Hepatocyte (in vitro differentiated cells): ENCODE results near the gene LDAH. TPM values are rescaled to one million over a fixed set of nuclear protein-coding genes. Genes with fewer than 3 reads are reported as not detected.

Experiments
- DNase-seq: peaks from one replicate; pipeline ENCODE4 v3.0.0-alpha.2; 2016; ENCODE audit warnings: low spot score
- H2AFZ ChIP-seq: fragments of 200-600 bp; sonication (generic); 2 replicates; pipeline ENCODE4 v1.6.0; 2016; ENCODE audit warnings: antibody characterized with exemption, mild to moderate bottlenecking
- H3K27ac ChIP-seq: fragments of 200-600 bp; sonication (generic); 2 replicates; pipeline ENCODE4 v1.5.1; 2016; ENCODE audit warnings: mild to moderate bottlenecking
- H3K27me3 ChIP-seq: fragments of 200-600 bp; sonication (generic); 2 replicates; pipeline ENCODE4 v1.6.1; 2016
- H3K36me3 ChIP-seq: fragments of 200-600 bp; sonication (generic); replicated peaks from 2 replicates; pipeline ENCODE4 v1.5.1; 2016; ENCODE audit warnings: low read depth; ENCODE audit not compliant: insufficient read depth
- H3K4me1 ChIP-seq: fragments of 200-600 bp; sonication (generic); 2 replicates; pipeline ENCODE4 v1.5.1; 2016; ENCODE audit warnings: mild to moderate bottlenecking, moderate library complexity; ENCODE audit not compliant: insufficient read depth
- H3K4me2 ChIP-seq: fragments of 200-600 bp; sonication (generic); 2 replicates; pipeline ENCODE4 v1.6.0; 2016
- H3K4me3 ChIP-seq: fragments of 200-600 bp; sonication (generic); 2 replicates; pipeline ENCODE4 v1.5.1; 2016; ENCODE audit warnings: mild to moderate bottlenecking
- H3K79me2 ChIP-seq: fragments of 200-600 bp; sonication (generic); 2 replicates; pipeline ENCODE4 v1.6.0; 2017; ENCODE audit warnings: mild to moderate bottlenecking
- H3K9me2 ChIP-seq: fragments of 200-600 bp; sonication (generic); replicated peaks from 2 replicates; pipeline ENCODE4 v1.6.0; 2017; ENCODE audit warnings: mild to moderate bottlenecking; ENCODE audit not compliant: insufficient read depth
- H3K9me3 ChIP-seq: fragments of 200-600 bp; sonication (generic); 2 replicates; pipeline ENCODE4 v1.5.1; 2016; ENCODE audit warnings: low read depth, mild to moderate bottlenecking
- H4K20me1 ChIP-seq: fragments of 200-600 bp; sonication (generic); 2 replicates; pipeline ENCODE4 v1.6.0; 2016; ENCODE audit warnings: mild to moderate bottlenecking; ENCODE audit not compliant: insufficient read depth, poor library complexity, severe bottlenecking
- CTCF ChIP-seq: fragments of 200-600 bp; sonication (generic); IDR thresholded peaks from 2 replicates; pipeline ENCODE4 v1.5.1; 2016; ENCODE audit warnings: antibody characterized with exemption, mild to moderate bottlenecking; ENCODE audit not compliant: poor library complexity
- EZH2 ChIP-seq: fragments of 200-600 bp; sonication (generic); IDR thresholded peaks from 2 replicates; pipeline ENCODE4 v1.6.1; 2016; ENCODE audit warnings: antibody characterized with exemption, mild to moderate bottlenecking, borderline replicate concordance
- EZH2phosphoT487 ChIP-seq: fragments of 200-600 bp; sonication (generic); IDR thresholded peaks from one replicate; pipeline ENCODE4 v1.6.1; 2018; ENCODE audit warnings: antibody characterized with exemption, mild to moderate bottlenecking, low read depth, moderate library complexity; ENCODE audit not compliant: unreplicated experiment, severe bottlenecking
- WGBS: methylation state at CpG from one replicate; pipeline ENCODE4 v1.1.6; 2016; ENCODE audit warnings: low lambda C conversion rate; ENCODE audit errors: missing lambda C conversion rate; 5-methylcytosine and 5-hydroxymethylcytosine counted together
- polyA plus RNA-seq: library from polyadenylated mRNA; unstranded; fragments of >200 nt; fragmentation: Nextera tagmentation; extraction: Ambion mirVana; gene quantifications from 2 replicates; pipeline ENCODE4 v1.2.1, GENCODE V29; 2016
- total RNA-seq: library from RNA; depleted of rRNA; stranded (reverse); fragments of >200 nt; gene quantifications from 2 replicates; pipeline ENCODE4 v1.2.3, GENCODE V29; 2014

Gene LDAH
- total and polyA plus RNA-seq, 2 experiments from 2014 or later = 15.2 to 27.8 TPM

GRCh38 chr2:20643826-20644225, 179.1 kb downstream of the LDAH start:
- Histone ChIP-seq H4K20me1 (no peaks in the 10 kb centered on the region), H2AFZ (no peak overlapping the region), H3K9me2 (no peaks in the 10 kb centered on the region), H3K4me1 (peaks cover 5% of the 10 kb centered on the region), H3K4me2 (no peak overlapping the region), H3K27me3 (no peaks in the 10 kb centered on the region), H3K4me3 (no peak overlapping the region), H3K9me3 (no peaks in the 10 kb centered on the region), H3K79me2 (peaks cover 13% of the 10 kb centered on the region), H3K27ac (no peak overlapping the region), H3K36me3 (no peaks in the 10 kb centered on the region)
- TF ChIP-seq EZH2 (no peak), CTCF (no peak), EZH2phosphoT487 (no peak)
- 61% methylated on average over 3 of the region's 3 CpGs for WGBS
- no peak for DNase-seq

- Histone ChIP-seq H3K36me3 (no peaks in the 10 kb centered on the region), H3K9me3 (no peaks in the 10 kb centered on the region), H3K4me3 (no peak overlapping the region), H3K4me1 (no peaks in the 10 kb centered on the region), H3K27ac (no peak overlapping the region), H3K9me2 (no peaks in the 10 kb centered on the region), H3K4me2 (no peak overlapping the region), H3K79me2 (peaks cover 5% of the 10 kb centered on the region), H4K20me1 (no peaks in the 10 kb centered on the region), H3K27me3 (no peaks in the 10 kb centered on the region), H2AFZ (no peak overlapping the region)
- DNase-seq = no peak
- TF ChIP-seq EZH2 (no peak), EZH2phosphoT487 (no peak), CTCF (no peak)
- 96% methylated on average over 7 of the region's 7 CpGs for WGBS
Measured at GRCh38 chr2:20643060-20643459, 179.8 kb downstream of the LDAH start.

GRCh38 chr2:20642055-20642971, 180.6 kb downstream of the LDAH start:
- no peaks in the 10 kb centered on the region for H3K36me3 ChIP-seq
- no peak overlapping the region for H3K4me3 ChIP-seq
- TF ChIP-seq EZH2 (no peak), CTCF (peak; percentile 92)
- WGBS = 46% methylated on average over 26 of the region's 26 CpGs
- no peak overlapping the region for H2AFZ ChIP-seq
- no peaks in the 10 kb centered on the region for H3K4me1 ChIP-seq
- H3K79me2 ChIP-seq = peaks cover 2% of the 10 kb centered on the region
- DNase-seq = peak; percentile 89
- no peaks in the 10 kb centered on the region for H3K9me3 ChIP-seq
- no peak overlapping the region for H3K4me2 ChIP-seq
- no peaks in the 10 kb centered on the region for H3K27me3 ChIP-seq
- H3K9me2 ChIP-seq = no peaks in the 10 kb centered on the region
- no peak overlapping the region for H3K27ac ChIP-seq
- H4K20me1 ChIP-seq = no peaks in the 10 kb centered on the region
